Activated B cell treated with CpG ODN at 0.5 μM for 24 hours (primary cell): ENCODE data around the gene SFMBT1. TPM values are rescaled to one million over a fixed set of nuclear protein-coding genes. Genes with fewer than 3 reads are reported as not detected.

Experiments used
- ATAC-seq: fragments of 200-7000 bp; cut with Tn5 transposase; one replicate; pipeline ENCODE4 v1.10.0; 2021; ENCODE audit warnings: low read depth, mild to moderate bottlenecking, moderate library complexity
- CTCF ChIA-PET: fragments of 350-600 bp; sonication (Branson Sonifier 250); formaldehyde crosslinking; loops from one replicate; lab custom pipeline; 2021; ENCODE audit warnings: antibody characterized with exemption; lab: Charles Lee
- POLR2A ChIA-PET: fragments of 350-600 bp; sonication (Branson Sonifier 250); formaldehyde crosslinking; loops from one replicate; lab custom pipeline; 2021; ENCODE audit warnings: antibody characterized with exemption; lab: Charles Lee
- DNase-seq: peaks from one replicate; pipeline ENCODE4 v3.0.0; 2022
- H3K27ac Mint-ChIP-seq: one replicate; pipeline ENCODE4 v1.8.0; 2020; ENCODE audit warnings: mixed read lengths
- H3K27me3 Mint-ChIP-seq: one replicate; pipeline ENCODE4 v1.8.0; 2021; ENCODE audit warnings: mixed read lengths
- H3K36me3 Mint-ChIP-seq: one replicate; pipeline ENCODE4 v1.8.0; 2021; ENCODE audit warnings: low read depth, mixed read lengths
- H3K4me1 Mint-ChIP-seq: one replicate; pipeline ENCODE4 v1.8.0; 2021; ENCODE audit warnings: mixed read lengths
- H3K4me3 Mint-ChIP-seq: one replicate; pipeline ENCODE4 v1.8.0; 2020; ENCODE audit warnings: mild to moderate bottlenecking, mixed read lengths
- H3K9me3 Mint-ChIP-seq: one replicate; pipeline ENCODE4 v1.8.0; 2020; ENCODE audit warnings: mixed read lengths
- intact Hi-C: fragments of 100-400 bp; cut with micrococcal nuclease; formaldehyde crosslinking; loops from one replicate; pipeline ENCODE4 v1.15.1; 2024
- total RNA-seq: library from RNA; stranded (reverse); gene quantifications from 2 replicates; pipeline ENCODE4 v1.2.3, GENCODE V29; 2022
- TF ChIP-seq, protein P1 (sequence below): fragments of 200-600 bp; IDR thresholded peaks from one replicate; pipeline ENCODE4 v1.8.0; 2022; ENCODE audit warnings: antibody characterized with exemption, mild to moderate bottlenecking

Gene SFMBT1
- total RNA-seq, 1 donor from 2014 or later = 31.6 TPM

DNA sequence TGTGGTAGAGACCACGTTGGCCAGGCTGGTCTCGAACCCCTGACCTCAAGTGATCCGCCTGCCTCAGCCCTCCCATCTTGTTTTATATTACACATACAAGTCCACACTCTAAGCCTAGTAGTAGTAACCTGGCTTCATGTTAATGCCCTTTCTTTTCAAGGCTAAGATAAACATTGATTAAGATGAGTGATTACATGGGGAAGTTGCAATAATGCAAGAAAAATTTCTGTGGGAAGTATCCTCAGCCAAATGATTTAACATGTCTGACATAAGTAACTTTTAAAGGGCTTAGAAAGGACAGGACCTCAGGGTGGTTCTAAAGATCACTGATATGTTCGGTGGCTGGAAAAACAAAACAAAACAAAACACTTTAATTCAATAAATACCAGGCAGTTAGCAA is 72.1 kb downstream of the SFMBT1 start:
- Mint-ChIP-seq H3K9me3 (no peaks in the 10 kb centered on the region), H3K27me3 (no peaks in the 10 kb centered on the region), H3K36me3 (peaks cover 4% of the 10 kb centered on the region), H3K27ac (no peak overlapping the region), H3K4me1 (peaks cover 18% of the 10 kb centered on the region), H3K4me3 (no peak overlapping the region)
- intact Hi-C loops = no loop called here
- DNase-seq = no peak
- ChIA-PET POLR2A (interaction anchor here (0.6 kb wide), 1 partner anchor 76 kb away, joined by 3 read pairs; no protein-coding TSS in a partner anchor), CTCF (interaction anchor here (0.7 kb wide), 1 partner anchor 29 kb away, joined by 3 read pairs; no protein-coding TSS in a partner anchor)
- no peak for ATAC-seq
- TF ChIP-seq, protein P1, sequence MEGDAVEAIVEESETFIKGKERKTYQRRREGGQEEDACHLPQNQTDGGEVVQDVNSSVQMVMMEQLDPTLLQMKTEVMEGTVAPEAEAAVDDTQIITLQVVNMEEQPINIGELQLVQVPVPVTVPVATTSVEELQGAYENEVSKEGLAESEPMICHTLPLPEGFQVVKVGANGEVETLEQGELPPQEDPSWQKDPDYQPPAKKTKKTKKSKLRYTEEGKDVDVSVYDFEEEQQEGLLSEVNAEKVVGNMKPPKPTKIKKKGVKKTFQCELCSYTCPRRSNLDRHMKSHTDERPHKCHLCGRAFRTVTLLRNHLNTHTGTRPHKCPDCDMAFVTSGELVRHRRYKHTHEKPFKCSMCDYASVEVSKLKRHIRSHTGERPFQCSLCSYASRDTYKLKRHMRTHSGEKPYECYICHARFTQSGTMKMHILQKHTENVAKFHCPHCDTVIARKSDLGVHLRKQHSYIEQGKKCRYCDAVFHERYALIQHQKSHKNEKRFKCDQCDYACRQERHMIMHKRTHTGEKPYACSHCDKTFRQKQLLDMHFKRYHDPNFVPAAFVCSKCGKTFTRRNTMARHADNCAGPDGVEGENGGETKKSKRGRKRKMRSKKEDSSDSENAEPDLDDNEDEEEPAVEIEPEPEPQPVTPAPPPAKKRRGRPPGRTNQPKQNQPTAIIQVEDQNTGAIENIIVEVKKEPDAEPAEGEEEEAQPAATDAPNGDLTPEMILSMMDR = no peak

DNA sequence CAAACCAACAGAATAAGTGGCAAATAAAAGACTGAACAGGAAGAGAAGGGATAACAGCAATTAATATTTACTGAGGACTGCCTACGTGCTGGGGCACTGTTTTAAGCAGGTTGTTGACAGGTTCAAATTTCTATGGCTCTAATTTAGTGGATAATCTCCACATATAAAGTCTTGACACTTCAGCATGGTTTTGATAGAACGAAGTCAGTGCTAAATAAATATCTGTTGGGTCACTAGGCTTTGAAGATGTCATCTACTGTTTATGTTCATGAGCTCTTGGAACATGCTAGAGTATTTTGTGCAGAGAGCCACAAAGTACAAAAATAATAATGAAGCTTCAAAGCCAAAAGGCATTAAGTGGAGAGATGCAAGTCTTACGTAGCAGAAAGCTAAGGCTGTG is 74.0 kb downstream of the SFMBT1 start:
- Mint-ChIP-seq H3K27ac (no peak overlapping the region), H3K9me3 (no peaks in the 10 kb centered on the region), H3K4me1 (peaks cover 20% of the 10 kb centered on the region), H3K27me3 (no peaks in the 10 kb centered on the region), H3K36me3 (peaks cover 15% of the 10 kb centered on the region), H3K4me3 (no peak overlapping the region)
- intact Hi-C loops = no loop called here
- CTCF ChIA-PET = interaction anchor here (1.2 kb wide), 1 partner anchor 9 kb away, joined by 3 read pairs; no protein-coding TSS in a partner anchor
- ATAC-seq = no peak
- no peak for DNase-seq
- POLR2A ChIA-PET = no interaction called here
- TF ChIP-seq, protein P1 = no peak

DNA sequence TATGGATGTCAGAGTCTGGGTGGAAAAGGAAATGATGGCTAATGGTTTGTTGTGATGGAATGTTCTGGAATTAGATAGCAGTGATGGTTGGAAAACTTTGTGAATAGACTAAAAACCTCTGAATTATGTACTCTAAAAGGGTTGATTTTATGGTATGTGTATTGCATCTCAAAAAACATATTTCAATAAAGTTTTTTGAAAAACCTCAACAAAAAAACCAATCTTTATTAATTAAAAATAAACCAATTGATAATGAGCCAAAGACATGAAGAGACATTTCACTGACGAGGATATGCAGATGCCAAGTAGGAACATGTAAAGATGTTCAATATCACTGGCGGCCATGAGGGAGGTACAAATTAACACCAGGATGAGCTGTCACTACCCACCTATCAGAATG is 78.5 kb downstream of the SFMBT1 start:
- Mint-ChIP-seq H3K27ac (no peak overlapping the region), H3K4me1 (peaks cover 11% of the 10 kb centered on the region), H3K9me3 (no peaks in the 10 kb centered on the region), H3K36me3 (peaks cover 24% of the 10 kb centered on the region), H3K4me3 (no peak overlapping the region), H3K27me3 (no peaks in the 10 kb centered on the region)
- ChIA-PET CTCF (no interaction called here), POLR2A (no interaction called here)
- DNase-seq (no peak), ATAC-seq (no peak)
- intact Hi-C loops = no loop called here
- TF ChIP-seq, protein P1 = no peak

DNA sequence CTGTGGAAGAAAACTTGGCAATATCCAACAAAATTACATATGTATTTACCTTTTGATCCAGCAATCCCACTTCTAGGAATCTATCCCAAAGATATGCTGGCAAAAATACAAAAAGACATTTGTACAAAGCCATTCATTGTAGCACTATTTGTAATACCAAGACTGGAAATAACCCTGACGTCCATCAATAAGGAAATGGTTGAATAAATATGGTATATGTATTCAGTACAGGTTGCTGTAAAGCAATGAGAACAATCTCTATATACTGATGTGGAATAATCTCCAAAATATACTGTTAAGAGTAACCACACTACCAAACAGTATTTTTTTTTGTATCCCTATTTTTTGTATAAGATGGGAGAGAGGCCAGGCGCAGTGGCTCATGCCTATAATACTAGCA is 83.7 kb downstream of the SFMBT1 start:
- Mint-ChIP-seq H3K4me1 (peaks cover 32% of the 10 kb centered on the region), H3K9me3 (no peaks in the 10 kb centered on the region), H3K4me3 (no peak overlapping the region), H3K27ac (no peak overlapping the region), H3K36me3 (peaks cover 21% of the 10 kb centered on the region), H3K27me3 (no peaks in the 10 kb centered on the region)
- POLR2A ChIA-PET = no interaction called here
- intact Hi-C loops = no loop called here
- TF ChIP-seq, protein P1 = no peak
- DNase-seq = no peak
- no peak for ATAC-seq
- CTCF ChIA-PET = no interaction called here

DNA sequence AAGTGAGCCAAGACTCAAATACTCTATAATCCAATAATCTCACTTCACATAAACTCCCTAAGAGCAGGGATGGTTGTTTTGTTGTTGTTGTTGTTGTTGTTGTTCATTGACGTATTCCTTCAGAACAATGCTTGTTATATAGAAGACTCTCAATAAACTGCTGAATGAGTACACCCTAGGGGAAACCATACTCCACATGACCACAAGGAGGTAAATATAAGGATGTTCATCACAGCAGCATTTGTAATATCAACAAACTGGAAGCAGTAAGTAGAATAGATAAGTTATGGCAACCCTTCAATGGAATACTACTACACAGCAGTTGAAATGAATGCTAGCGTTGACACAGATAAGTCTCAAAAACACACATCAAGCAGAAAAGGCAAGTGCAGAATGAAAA is 86.1 kb downstream of the SFMBT1 start:
- peaks cover 17% of the 10 kb centered on the region for H3K36me3 Mint-ChIP-seq
- intact Hi-C loops = loop anchor here (5.0 kb wide), 1 partner anchor 88 kb away; the partner anchor contains the start of gene SFMBT1
- TF ChIP-seq, protein P1 = no peak
- POLR2A ChIA-PET = no interaction called here
- no peak overlapping the region for H3K4me3 Mint-ChIP-seq
- no peak for ATAC-seq
- DNase-seq = no peak
- no peaks in the 10 kb centered on the region for H3K27me3 Mint-ChIP-seq
- no peak overlapping the region for H3K27ac Mint-ChIP-seq
- CTCF ChIA-PET = interaction anchor here (0.6 kb wide), 1 partner anchor 86 kb away, joined by 3 read pairs; the partner anchor contains the start of gene SFMBT1
- peaks cover 50% of the 10 kb centered on the region for H3K4me1 Mint-ChIP-seq
- H3K9me3 Mint-ChIP-seq = no peaks in the 10 kb centered on the region
